GM19023 (cell line): ENCODE results near the gene DDX51.

Experiments
- ATAC-seq: cut with Tn5 transposase; IDR thresholded peaks from one replicate; pipeline ENCODE4 v1.9.1; 2021; ENCODE audit warnings: mild to moderate bottlenecking, moderate library complexity; ENCODE audit not compliant: unreplicated experiment

DDX51 gene

GRCh38 chr12:132179431-132180362, 35.6 kb upstream of the DDX51 start:
- no peak for ATAC-seq

- ATAC-seq, result no peak
Observed at GRCh38 chr12:132178801-132179401, 34.8 kb upstream of the DDX51 start.

GRCh38 chr12:132178316-132178715, 34.2 kb upstream of the DDX51 start:
- ATAC-seq, result no peak

- ATAC-seq, result no peak
Observed at GRCh38 chr12:132176920-132177551, 32.9 kb upstream of the DDX51 start.

- no peak for ATAC-seq
Observed at GRCh38 chr12:132176385-132176919, 32.3 kb upstream of the DDX51 start.

- ATAC-seq, result no peak
Observed at GRCh38 chr12:132175496-132176384, 31.6 kb upstream of the DDX51 start.

GRCh38 chr12:132174839-132175490, 30.8 kb upstream of the DDX51 start:
- ATAC-seq, result no peak

- no peak for ATAC-seq
Observed at GRCh38 chr12:132174015-132174838, 30.1 kb upstream of the DDX51 start.

- no peak for ATAC-seq
Observed at GRCh38 chr12:132173135-132174014, 29.3 kb upstream of the DDX51 start.

GRCh38 chr12:132172619-132173018, 28.5 kb upstream of the DDX51 start:
- no peak for ATAC-seq

GRCh38 chr12:132171968-132172521, 27.9 kb upstream of the DDX51 start:
- ATAC-seq, result no peak

GRCh38 chr12:132171293-132171967, 27.3 kb upstream of the DDX51 start:
- no peak for ATAC-seq

GRCh38 chr12:132170637-132171292, 26.6 kb upstream of the DDX51 start:
- no peak for ATAC-seq

GRCh38 chr12:132170094-132170636, 26.0 kb upstream of the DDX51 start:
- no peak for ATAC-seq

- ATAC-seq, result no peak
Observed at GRCh38 chr12:132169376-132169775, 25.3 kb upstream of the DDX51 start.

GRCh38 chr12:132168311-132169031, 24.4 kb upstream of the DDX51 start:
- ATAC-seq, result no peak
